ENCODE data around the gene TPO.

The TPO gene

DNA sequence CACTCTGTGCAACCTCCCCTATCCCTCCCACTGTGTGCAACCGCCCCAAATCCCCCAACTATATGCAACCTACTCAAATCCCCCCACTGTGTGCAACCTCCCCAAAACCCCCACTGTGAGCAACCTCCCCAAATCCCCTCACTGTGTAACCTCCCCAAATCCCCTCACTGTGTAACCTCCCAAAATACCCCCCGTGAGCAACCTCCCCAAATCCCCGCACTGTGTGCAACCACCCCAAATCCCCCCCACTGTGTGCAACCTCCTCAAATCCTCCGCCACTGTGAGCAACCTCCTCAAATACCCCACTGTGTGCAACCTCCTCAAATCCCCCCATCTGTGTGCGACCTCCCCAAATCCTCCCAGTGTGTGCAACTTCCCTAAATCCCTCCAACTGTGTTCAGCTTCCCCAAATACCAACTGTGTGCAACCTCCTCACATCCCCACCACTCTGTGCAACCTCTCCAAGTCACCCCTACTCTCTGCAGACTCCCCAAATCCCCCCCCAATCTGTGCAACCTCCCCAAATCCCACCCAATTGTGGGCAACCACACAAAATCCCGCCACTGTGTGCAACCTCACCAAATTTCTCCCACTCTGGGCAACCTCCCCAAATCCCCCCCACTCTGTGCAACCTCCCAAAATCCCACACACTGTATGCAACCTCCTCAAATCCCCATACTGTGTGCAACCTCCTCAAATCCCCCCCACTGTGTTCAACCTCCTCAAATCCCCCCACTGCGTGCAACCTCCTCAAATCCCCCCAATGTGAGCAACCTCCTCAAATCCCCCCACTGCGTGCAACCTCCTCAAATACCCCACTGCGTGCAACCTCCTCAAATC, 114.1 kb downstream of the TPO start:
- DNase-seq (ENCODE audit: low read depth) = no peak

DNA sequence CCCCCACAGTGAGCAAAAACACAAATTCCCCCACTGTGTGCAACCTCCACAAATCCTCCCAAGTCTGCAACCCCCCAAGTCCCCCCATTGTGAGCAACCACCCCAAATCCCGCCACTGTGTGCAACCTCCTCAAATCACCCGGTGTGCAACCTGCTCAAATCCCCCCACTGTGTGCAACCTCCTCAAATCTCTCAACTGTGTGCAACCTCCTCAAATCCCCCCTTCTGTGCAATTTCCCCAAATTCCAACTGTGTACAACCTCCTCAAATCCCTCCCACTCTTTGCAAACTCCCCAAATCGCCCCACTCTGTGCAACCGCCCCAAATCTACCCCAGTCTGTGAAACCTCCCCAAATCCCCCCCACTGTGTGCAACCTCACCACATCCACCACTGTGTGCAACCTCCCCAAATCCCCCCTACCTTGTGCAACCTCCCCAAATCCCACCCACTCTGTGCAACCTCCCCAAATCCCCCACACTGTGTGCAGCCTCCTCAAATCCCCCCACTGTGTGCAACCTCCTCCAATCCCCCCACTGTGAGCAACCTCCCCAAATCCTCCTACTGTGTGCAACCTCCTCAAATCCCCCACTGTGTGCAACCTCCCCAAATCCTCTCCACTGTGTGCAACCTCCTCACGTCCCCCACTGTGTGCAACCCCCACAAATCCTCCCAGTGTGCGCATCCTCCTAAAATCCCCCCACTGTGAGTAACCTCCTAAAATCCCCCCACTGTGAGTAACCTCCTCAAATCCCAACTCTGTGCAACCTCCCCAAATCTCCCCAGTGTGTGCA, 115.2 kb downstream of the TPO start:
- DNase-seq (ENCODE audit: low read depth) = no peak

DNA sequence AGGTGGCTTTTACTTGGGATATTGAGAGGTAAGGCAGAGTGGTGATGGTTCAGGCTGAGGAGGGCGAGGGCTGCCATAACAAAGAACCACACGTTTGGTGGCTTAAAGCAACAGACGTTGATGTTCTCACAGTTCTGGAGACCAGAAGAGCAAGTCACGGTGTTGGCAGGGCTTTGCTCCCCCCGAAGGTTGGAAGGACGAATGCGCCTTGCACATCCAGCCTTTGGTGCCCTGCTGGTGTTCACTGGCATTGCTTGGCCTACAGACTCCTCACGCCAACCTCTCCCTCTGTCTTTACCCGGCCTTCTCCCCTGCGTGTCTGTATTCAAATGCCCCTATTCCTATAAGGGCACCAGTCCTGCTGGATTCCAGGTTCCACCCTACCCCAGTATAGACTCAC, 125.4 kb downstream of the TPO start:
- DNase-seq (ENCODE audit: low read depth) = no peak

DNA sequence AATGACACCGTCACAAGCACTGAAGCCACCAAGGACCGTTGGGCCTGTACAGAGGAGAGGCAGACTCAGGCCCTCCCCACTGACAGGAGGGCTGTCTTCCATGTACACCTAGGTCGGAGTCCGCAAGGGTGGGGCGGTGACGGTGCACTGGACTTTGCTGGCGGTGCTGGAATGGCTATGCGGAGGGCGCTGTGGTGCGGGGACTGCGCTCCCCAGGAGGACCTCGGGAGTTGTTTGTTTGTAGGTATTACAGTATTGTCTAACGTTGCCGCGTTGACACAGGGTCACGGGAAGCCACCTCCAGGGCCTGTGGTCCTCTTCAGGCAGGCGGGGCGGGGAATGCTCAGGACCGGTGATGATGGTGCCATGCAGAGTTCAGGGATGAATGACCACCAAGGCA, 126.2 kb downstream of the TPO start:
- no peak for DNase-seq (ENCODE audit: low read depth)

DNA sequence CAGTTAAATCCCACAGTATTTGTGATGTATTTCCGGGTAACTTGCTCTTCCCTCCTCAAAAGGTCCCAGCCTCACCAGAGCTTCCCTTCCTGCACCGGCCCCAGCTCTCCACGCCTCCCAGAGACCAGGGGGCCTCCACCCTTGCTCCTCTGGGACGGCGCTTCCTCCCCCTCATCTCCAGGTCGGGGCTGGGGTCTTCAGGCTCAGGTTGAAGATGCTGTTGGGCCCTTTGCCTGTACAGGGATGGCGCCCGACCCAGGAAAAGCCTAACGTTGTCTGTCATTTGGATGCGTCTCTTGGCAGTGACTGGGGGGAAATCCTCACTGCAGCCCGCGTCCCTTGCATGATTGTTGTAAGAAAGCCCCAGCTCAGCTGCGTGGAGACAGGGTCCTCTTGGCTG, 126.7 kb downstream of the TPO start:
- DNase-seq (ENCODE audit: low read depth) = no peak

DNA sequence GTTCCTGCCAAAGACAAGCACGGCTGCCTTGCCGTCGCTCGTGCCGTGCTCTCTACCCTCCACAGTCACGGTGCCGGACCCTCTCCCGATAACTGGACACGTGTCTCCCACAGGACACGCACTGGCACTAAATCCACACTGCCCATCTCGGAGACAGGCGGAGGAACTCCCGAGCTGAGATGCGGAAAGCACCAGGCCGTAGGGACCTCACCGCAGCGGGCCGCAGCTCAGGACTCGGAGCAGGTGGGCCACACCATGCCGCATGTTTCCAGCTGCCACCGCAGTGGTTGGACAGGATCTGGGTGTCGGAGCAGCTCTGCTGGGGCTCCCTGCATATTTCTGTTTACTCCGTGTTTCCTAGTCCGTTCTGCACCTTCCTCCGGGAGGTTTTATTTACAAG, 127.2 kb downstream of the TPO start:
- DNase-seq (ENCODE audit: low read depth) = no peak

DNA sequence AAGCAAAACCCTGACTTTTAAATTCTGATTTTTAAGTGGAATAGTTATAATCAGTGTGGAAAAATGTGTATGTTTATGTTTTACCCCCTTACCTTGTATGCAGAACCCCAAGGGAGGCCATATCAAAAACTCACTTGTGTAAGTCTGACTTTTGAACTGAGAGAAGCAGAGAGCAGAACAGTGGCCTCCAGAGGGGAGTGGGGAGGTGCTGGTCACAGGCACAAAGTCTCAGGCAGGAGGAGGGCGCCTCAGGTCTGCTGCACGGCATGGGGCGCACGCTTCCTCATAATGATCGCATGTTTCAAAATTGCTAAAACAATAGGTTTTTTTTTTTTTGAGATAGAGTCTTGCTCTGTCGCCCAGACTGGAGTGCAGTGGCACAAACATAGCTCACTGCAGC, 127.8 kb downstream of the TPO start:
- DNase-seq (ENCODE audit: low read depth) = no peak

DNA sequence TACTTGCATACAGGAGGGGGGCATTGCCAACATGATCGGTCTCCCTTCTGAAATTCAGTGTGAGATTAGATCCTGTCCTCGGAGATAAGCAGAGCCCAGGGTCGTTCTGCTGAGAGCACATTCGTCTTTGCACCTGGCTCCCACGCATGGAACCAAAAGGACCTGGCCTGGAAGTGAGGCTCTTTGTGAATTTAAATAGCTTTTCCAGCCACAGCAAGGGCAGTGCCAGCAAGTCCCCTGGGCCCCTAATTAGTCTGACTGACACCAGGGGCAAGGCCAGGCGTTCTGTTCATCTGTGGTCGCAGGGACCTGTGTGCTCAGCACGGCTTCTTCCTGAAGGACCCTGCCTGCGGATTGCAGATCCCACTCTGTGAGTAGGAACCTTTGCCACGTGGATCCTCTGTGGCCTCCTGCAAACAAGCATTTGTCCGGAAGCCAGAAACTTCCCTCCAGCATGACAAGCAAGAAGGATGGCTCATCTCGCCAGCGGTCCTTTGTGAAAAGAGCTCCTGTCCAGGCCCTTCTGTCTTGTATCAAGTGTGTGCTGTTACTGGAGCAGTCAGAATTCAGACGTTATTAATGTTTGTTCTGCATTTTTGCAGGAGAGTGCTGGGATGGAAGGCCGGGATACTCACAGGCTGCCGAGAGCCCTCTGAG, 128.7 kb downstream of the TPO start:
- no peak for DNase-seq (ENCODE audit: low read depth)

DNA sequence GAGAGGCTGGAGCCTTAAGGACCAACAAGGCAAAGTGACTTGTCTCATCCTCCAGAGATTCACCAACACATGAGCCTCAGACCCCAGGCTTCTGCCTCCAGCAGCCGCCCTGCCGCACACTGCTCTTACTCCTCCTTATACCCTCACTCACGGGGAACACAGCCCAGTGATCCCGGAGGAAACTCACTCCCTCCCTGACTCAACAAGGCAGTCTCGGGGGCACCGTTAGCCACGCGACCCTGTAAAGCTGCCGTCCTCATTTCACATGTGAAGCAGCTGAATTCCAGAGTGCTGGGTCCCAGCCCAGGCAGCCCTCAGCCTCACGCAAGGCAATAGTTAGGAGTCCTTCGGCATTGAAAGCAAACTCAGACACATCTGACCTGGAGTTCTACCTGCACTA, 129.7 kb downstream of the TPO start:
- no peak for DNase-seq (ENCODE audit: low read depth)

DNA sequence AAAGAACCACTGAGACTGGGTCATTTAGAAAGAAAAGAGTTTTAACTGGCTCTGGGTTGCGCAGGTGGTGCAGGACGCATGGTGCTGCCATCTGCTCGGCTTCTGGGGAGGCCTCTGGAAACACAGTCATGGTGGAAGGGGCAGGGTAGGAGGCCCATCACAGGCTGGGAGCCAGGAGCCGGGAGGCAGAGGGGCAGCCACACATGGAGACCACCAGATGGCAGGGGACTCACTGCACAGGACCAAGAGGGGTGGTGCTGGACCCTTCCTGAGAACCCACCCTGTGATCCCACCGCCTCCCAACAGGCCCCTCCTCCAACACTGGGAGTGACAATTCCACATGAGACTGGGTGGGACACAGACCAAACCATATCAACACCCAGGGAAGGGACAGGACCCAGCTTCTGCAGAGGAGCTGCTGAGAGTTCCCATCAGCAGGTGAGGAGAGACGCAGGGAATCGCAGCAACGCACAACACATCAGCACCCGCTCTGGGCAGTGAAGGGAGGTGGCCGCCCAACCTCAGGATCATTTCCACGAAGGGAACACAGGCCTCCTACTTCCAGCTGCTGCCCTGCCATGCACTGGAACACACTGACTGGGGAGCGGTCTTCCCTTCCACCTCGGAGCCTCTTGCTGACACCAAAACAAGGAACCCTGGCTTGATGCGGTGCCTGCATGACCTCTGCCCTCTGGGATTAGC, 130.7 kb downstream of the TPO start:
- DNase-seq (ENCODE audit: low read depth) = no peak

DNA sequence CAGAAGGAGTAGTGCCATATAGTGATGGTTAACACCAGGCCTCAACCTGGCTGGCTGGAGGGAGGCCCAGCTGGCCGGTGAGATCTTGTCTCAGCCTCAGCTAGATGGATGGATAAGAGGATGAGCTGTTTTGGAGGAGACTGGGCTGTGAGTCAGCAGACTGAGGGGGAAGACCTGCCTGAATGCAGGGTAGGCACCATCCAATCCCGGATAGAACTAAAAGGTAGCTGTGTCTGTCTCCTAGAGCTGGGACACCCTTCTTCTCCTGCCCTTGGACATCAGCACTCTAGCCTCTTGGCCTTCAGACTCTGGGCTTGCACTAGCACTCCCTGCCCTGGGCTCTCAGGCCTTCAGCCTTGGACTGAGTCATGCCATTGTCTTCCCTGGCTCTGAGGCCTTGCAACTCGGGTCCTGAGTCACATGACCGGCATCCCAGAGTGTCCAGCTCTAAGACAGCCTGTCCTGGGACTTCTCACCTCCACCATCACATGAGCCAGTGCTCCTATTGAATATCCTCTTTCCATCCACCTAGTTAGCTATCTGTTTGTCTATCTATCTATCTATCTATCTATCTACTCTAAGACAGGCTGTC, 131.3 kb downstream of the TPO start:
- no peak for DNase-seq (ENCODE audit: low read depth)

DNA sequence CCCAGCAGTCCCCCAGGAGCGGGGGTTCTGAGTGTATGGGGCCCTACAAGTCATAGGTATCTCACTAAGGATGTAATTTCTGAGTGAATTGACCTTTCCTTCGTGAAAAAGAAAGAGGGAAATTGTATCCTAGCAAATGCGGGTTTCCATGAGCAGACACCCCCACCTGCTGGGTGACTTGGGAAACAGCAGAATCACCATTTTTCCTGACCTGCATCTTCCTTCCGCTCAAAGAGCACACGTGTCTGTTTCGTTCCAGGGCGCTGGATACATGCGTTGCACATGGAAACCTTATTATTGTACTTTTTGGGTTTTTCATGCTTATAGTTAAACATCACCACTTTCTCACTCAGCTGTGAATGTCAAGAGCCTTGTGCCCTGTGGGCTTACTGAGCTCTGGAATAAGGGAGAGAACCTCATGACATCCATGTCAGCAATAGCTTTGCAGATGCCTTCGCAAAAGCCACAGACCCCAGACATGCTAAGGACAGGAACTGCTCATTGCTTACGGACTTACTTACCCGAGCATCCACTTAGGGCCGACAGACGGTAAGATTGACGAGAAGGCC, 132.8 kb downstream of the TPO start:
- DNase-seq (ENCODE audit: low read depth) = no peak

DNA sequence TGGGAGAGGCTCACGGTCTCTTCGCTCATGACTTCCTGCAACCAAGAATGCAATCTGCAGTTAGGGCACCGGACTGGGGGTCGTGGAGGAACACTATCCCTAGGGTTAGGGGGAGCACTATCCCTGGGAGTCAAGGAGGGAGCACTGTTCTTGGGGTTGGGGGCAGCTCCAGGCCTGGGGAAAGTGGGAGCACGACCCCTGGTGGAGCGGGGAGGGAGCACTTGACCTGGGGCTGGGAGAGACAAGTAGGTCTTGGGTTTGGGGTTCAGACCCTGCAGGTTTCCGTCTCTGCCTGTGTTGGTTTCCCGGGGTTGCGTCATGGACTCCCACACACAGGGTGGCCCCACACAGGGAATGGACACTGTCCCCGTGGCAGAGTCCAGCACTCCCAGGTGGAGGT, 133.6 kb downstream of the TPO start:
- no peak for DNase-seq (ENCODE audit: low read depth)

DNA sequence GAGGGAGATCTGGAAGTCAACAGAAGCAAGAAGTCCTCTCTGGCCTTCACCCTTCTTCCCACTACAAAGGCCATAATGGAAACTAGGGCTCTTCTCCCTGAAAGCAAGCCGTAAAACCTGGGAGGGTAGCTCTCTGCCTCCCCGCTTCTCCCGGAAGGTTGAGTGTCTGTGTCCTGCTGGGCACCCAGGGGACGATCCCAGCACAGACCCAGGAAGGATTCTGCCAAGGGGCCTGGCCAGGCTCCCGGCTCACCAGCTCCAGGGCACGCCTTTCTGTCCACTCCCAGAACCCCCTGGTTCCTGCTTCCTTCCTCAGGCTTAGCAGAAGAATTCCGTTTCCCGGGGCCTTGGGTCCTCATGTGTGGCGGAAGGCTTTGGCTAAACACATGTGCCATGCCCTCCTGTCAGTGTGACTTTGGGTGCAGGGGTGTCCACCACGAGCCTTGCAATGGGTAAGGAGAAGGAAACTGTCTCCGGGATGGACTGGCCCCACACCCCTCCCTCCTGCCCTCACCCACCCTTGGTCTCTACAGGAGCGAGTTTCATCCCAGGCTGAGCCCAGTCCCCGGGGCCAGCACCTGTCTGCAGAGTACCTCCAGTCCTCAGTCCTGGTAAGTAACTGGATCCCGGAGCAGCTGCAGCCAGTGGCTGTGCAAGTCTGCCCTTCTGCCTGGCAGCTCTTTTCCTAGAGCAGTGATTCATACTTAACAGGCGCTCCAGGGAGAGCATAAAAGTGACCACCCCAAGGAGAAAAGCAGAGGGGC, 135.8 kb downstream of the TPO start:
- DNase-seq (ENCODE audit: low read depth) = no peak

DNA sequence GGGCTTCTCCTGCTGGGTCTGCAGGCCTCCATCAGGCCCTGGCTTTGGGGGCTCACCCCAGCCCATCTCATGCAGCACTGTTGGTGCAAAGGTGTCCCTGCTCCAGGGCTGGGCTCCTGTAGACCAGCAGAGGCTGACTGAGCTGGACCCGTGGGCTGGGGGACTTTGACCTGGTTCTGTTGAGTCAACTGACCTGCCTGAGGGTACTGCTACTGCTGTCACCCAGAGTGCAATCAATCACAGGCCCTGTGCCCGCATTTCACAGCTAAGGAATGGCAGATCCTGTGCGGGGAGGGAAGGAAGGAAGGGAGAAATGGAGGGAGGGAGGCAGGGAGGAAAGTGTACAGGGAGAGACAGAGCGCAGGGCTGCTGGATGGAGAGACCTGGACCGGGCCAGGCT, 136.8 kb downstream of the TPO start:
- DNase-seq (ENCODE audit: low read depth) = no peak

DNA sequence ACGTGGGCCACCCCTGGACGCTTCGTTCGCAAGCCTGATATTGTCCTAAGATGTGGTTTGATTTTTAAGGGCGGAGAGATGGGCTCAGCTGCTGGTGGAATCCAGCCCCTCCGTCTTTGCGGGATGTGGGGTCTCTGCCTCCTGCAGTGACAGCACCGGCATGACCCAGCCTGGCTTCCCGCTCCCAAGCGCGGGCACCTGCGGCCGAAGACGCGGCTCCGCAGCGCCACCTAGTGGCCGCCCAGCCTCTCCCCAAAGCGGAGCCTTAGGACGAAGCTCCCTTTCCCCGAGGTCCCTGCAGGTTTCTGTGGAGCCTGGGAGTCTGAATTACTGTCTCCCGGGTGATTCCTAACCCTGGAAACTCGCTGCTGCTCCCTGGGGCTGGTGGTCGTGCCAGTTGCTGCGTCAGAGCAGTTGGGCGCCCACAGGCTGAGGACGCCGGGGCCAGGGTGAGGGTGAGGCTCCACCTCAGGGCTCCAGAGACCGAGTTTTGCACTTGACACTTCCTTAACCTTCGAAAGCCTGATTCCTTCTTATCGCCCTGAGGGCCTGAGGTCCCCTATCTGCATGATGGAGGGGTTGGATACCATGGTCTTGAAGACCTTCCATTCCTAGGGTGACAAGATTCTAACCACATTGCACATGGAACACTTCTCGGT, 137.5 kb downstream of the TPO start:
- peak; percentile 29 for DNase-seq (ENCODE audit: low read depth)

DNA sequence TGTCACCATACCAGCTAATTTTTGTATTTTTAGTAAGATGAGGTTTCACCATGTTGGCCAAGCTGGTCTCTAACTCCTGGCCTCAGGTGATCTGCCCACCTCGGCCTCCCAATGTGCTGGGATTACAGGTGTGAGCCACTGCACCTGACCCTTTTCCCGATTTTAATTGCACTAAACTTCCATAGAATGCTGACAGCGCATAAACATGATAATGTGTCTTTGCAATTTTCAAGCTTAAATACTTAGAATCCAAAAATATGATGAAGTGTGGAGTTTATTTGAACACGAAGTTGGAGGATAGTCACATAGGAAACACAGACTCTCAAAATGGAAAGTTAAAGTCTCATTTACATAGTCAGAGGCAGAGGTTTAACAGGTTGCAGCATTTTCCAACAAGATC, 138.6 kb downstream of the TPO start:
- DNase-seq (ENCODE audit: low read depth) = no peak

DNA sequence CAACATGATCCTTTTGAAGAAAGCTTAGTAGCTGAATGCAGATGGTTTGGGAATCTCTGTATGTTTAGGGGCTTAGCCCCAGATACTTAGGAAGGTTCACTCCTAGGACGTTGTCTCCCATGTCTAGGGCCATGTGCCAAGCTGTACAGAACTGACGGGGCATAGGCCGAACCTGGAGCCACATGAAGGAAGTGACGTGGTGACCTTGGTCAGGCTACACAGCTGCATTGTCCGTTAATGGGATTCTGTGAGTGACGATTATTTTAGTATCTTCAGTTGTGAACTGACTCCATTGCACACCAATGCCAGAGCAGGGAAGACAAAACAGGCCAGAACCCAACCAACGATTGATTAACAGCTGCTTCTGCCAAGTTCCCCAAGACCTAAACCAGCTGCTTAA, 139.3 kb downstream of the TPO start:
- DNase-seq (ENCODE audit: low read depth) = no peak

DNA sequence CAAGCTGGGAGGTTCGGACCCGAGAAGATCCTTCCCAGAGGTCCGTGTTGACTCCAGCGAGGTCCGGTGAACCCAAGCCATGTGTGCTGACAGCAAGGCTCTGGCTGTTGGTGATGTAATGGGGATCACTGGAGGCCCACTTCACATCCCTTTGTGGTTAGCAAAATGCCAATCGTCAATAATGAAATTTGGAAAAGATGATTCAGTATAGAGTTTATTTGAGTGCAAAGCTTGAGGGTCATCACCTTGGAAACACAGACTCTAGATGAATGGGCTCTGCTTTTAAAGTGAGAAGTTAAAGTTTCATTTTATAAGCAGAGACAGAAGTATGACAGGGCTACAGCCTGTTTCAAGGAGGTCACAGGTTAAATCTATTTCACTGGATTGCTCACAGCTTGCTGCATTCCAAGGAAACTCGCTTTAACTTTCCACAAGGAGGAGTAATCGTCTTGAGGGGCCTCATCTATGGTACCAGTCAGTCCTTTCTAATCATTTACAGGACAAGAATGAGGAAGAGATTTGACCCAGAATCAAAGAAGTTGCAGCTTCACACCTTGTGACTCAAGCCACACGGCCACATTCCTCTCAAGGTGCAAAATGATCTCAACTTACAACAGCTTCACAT, 140.5 kb downstream of the TPO start:
- no peak for DNase-seq (ENCODE audit: low read depth)

DNA sequence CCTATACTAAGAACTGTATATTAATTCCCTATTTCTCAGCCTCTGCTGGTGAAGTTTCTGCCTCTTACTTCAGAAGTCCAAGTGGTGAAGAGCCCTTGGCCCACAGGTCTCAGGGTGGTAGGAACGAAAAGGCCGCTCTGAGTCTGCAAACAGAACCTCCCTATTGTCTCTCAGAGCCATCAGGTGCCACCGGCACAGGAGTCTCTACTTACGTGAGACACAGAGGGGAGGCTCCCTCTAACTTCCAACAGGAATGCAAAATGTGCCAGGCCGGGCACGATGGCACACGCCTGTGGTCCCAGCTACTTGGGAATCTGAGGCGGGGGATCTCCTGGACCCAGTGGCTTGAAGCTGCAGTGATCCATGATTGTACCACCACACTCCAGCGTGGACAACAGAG, 143.0 kb downstream of the TPO start:
- no peak for DNase-seq (ENCODE audit: low read depth)

Measured in activated gamma-delta T cell treated with anti-CD3 and anti-CD28 coated beads, Interleukin-2, amount 50 U/mL, for 16 hours (primary cell).